Stomach (tissue), 4 donors: ENCODE data around the gene CAPN9.

Experiments
- CTCF ChIP-seq, 7 experiments: fragments of 450-650 bp in 4 of 7; fragments of 200-600 bp in 3 of 7; sonication (generic) in 3 of 7; IDR thresholded peaks; one replicate each; pipeline ENCODE4 v1.5.1; 2016 to 2019; ENCODE audit warnings: antibody characterized with exemption in 7 of 7, control low read depth in 2 of 7, mild to moderate bottlenecking in 1 of 7
- POLR2A ChIP-seq, 4 donors: fragments of 450-650 bp; IDR thresholded peaks; one replicate each; pipeline ENCODE4 v1.6.1; 2016; ENCODE audit warnings: antibody characterized with exemption in 4 of 4, control low read depth in 2 of 4, mild to moderate bottlenecking in 1 of 4, moderate library complexity in 1 of 4

- TF ChIP-seq CTCF (IDR thresholded peaks at IDR 0.05) (no peak), POLR2A (IDR thresholded peaks at IDR 0.05) (no peak)
These were observed 96.5 kb downstream of the CAPN9 start for GRCh38 chr1:230843503-230844309.
